ENCODE results near the gene MAPK1IP1L. TPM values are rescaled to one million over a fixed set of nuclear protein-coding genes. Genes with fewer than 3 reads are reported as not detected.

The MAPK1IP1L gene
- total and polyA plus RNA-seq, 2 of the 13 experiments (the other 11 are each of a cell fraction or from before 2014, with no cell fraction given), result 27.8 to 68.4 TPM

DNA sequence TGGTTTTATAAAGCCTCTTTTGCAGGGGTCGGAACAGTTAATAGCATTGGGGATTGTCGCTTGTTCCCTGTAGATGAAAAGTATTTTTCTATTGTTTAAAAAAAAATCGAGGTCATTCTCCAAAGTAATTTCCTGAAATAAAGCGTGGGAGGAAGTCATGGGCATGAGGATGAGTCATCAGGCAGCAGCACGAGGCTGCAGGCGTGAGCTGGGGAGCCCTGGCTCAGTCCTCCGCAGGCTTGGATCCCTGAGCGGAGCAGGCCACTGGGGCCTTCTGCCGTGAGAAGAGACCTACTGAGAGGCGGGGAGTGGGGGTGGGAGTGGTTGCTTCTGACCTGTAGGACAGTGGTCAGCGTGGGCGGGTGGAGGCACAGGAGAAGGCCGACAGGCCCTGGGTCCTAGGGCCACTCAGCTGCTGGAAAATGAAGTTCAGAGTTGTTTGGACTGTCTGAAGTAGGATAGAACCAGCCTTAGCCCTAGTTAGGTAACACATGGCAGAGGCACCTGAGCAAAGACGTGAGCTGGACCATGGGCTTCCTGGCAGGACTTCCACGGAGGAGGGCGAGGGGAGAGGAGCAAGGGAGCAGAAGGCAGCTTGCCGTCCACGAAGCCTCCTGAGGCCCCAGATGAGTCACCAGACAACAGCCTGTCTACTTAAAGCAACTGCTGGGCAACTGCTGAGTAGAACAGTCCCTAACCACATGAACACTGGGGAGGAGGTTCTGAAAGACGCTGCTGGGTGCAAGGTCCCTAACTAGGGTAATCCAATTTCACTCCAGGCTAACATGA lies 56.5 kb downstream of the MAPK1IP1L start (continued):
- TF ChIP-seq ZBTB7B (CRISPR knock-in tag; IDR thresholded peaks at IDR 0.05), result peak; percentile 21; the same call in 1 of the 2 replicates
- TF ChIP-seq SMARCE1 (IDR thresholded peaks at IDR 0.05; ENCODE audit: borderline replicate concordance), result no peak
- no peak for TF ChIP-seq GRHL1 (CRISPR knock-in tag; conservative IDR thresholded peaks at IDR 0.05)
- 0 out of 2 replicates have a peak, but pooled peaks have one; percentile 19 for TF ChIP-seq HNRNPL (IDR thresholded peaks at IDR 0.05; ENCODE audit: low read depth, low read length)
- TF ChIP-seq, protein P1, sequence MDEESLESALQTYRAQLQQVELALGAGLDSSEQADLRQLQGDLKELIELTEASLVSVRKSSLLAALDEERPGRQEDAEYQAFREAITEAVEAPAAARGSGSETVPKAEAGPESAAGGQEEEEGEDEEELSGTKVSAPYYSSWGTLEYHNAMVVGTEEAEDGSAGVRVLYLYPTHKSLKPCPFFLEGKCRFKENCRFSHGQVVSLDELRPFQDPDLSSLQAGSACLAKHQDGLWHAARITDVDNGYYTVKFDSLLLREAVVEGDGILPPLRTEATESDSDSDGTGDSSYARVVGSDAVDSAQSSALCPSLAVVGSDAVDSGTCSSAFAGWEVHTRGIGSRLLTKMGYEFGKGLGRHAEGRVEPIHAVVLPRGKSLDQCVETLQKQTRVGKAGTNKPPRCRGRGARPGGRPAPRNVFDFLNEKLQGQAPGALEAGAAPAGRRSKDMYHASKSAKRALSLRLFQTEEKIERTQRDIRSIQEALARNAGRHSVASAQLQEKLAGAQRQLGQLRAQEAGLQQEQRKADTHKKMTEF (CRISPR knock-in tag; IDR thresholded peaks at IDR 0.05), result peak; percentile 71
- TF ChIP-seq ZFX (CRISPR knock-in tag; IDR thresholded peaks at IDR 0.05; ENCODE audit: low read depth), result peak; percentile 97
- TF ChIP-seq ARID3A (IDR thresholded peaks at IDR 0.05; ENCODE audit: low read depth, low read length), result peak; percentile 37; the same call in 1 of the 2 replicates
- TF ChIP-seq SRY (CRISPR knock-in tag; IDR thresholded peaks at IDR 0.05), result 0 out of 2 replicates have a peak, but pooled peaks have one; percentile 40
- 0 out of 2 replicates have a peak, but pooled peaks have one; percentile 58 for TF ChIP-seq ZNF264 (CRISPR knock-in tag; IDR thresholded peaks at IDR 0.05)
- TF ChIP-seq, protein P2, sequence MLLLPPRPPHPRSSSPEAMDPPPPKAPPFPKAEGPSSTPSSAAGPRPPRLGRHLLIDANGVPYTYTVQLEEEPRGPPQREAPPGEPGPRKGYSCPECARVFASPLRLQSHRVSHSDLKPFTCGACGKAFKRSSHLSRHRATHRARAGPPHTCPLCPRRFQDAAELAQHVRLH (CRISPR knock-in tag; IDR thresholded peaks at IDR 0.05; ENCODE audit: borderline replicate concordance, low read depth), result peak; percentile 84; the same call in 1 of the 2 replicates
- TF ChIP-seq ZNF816 (CRISPR knock-in tag; IDR thresholded peaks at IDR 0.05; ENCODE audit: borderline replicate concordance), result peak; percentile 36; the same call in 1 of the 2 replicates
- TF ChIP-seq IRF1 (CRISPR knock-in tag; IDR thresholded peaks at IDR 0.05; ENCODE audit: low read depth), result 0 out of 2 replicates have a peak, but pooled peaks have one; percentile 44
- peak; percentile 94 for TF ChIP-seq MYC (CRISPR knock-in tag; IDR thresholded peaks at IDR 0.05; ENCODE audit: borderline replicate concordance)
- 0 out of 2 replicates have a peak, but pooled peaks have one; percentile 39 for TF ChIP-seq DRAP1 (CRISPR knock-in tag; IDR thresholded peaks at IDR 0.05)

Data from HepG2 (cell line).